ENCODE data around the gene SLC7A1. TPM values are rescaled to one million over a fixed set of nuclear protein-coding genes. Genes with fewer than 3 reads are reported as not detected.

Gene SLC7A1
- total RNA-seq, 1 experiment from 2014 or later: 20.2 TPM

DNA sequence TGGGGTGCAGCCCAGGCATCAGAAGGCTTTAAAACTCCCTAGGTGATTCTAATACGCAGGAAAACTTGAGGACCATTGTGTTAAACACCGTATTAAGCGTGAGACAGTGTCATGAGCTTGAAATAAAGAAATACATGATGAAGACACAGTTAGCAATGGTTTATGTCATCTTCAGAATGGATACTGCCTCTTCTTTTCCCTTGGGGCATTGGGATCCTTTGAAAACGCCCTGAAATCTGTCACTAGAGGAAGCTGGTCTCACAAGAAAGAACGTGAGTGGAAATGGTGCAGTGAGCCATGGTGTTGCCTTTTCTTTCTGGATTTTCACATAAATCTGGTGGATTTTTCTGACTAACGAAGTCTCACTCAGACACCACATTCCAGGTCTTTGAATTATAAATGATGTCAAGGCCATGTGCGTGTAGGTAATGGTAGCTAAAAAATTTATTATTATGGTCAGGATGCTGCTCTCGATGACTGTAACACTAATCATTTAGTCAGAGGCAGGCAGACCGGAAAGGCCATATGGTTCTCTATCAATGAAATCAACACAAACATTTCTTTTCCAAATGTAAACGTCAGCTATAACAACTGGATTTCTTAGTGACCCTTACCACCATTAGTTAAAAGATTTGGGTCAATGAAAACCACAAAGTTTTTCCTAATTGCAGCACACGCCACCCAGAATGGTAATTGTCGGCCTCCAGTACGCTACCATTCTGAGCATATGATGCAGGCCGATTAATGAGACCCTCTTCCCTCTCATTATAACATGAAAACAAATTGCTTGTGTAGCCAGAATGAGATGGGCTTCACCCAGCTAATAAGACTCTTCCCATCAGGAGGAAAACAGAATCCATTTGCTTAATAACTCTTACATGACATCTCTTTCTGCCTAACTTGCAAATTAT lies 105.6 kb downstream of the SLC7A1 start:
- DNase-seq (ENCODE audit: low spot score): no peak

DNA sequence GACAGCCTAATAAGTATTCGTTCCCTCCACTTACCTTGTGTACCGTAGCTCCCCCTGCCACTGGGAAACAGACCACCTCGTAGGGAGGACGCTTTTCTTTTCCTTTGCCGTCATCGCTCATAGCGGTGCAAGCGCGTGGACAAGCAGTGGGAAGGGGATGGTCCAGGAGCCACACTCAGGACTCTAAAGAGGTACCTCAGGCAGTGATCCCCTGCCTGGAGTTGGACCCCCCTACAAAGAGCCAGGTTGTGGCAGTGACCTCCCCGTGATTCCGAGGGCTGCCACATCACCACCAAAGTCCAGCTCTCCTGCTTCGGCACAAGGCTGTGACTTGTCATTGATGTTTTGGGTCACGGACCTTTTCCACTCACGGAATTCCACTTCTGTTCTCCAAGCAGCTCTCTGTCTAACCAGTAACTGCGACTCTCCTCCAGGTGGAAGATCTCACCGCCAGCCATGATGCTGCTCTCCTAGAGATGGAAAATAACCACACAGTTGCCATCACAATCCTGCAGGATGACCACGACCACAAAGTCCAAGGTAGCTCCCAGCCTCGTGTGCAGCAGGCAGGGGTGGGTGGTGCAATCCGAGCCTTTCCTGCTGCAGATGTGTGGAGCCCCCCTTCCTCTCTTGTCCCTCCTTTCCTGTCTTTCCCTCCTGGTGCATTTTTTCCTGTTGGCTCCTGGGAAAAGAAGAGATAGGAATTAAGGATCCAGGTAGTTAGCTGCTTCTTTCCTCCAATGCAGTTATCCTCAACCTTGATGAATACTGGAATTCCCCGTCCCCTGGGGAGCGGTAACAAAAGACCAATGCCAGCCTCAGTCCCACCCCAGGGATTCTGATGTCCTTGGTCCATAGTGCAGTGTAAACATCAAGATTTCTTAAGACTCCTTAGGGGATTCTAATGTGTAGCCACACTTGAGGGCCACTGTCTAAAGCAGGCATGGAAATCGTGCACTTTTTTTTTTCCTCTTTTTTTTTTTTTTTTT lies 107.7 kb downstream of the SLC7A1 start:
- DNase-seq (ENCODE audit: low spot score): no peak

DNA sequence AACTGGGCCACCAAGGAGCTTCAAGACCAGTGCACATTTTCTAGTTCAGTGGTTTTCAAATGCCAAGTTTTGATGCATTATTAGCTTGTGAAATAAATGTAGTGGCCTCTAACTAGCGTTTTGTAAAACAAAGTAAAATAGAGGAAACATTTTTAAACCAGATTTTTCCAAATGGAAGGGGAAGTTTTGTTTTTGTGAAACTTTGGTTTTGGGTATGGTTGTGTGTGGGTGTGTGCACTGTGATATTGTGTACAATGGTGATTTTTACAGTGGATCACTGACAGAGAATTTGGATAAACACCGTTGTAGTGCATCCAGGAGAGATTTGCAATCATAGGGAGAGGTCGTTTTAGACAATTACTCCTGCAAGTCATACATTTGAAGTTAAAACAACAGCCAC lies 108.9 kb downstream of the SLC7A1 start:
- no peak for DNase-seq (ENCODE audit: low spot score)

DNA sequence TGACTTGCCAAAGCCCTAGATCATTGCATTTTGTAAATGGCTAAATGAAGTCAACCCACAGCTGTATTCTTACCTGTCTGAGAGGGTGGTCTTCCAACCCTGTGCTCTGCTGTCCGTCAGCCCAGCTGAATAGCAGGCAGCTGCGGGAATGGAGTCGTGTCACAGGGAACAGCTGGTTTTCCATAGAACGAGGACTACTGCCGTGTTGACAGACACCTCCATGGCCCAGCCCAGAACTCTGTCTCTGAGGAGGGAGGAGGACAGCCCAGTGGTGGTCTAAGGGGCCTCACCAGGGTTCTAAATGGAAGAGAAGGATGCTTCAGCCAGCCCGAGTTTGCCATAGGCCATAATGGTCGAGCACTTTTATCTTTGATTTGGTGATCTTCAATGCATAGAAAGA lies 110.7 kb downstream of the SLC7A1 start:
- DNase-seq (ENCODE audit: low spot score): no peak

DNA sequence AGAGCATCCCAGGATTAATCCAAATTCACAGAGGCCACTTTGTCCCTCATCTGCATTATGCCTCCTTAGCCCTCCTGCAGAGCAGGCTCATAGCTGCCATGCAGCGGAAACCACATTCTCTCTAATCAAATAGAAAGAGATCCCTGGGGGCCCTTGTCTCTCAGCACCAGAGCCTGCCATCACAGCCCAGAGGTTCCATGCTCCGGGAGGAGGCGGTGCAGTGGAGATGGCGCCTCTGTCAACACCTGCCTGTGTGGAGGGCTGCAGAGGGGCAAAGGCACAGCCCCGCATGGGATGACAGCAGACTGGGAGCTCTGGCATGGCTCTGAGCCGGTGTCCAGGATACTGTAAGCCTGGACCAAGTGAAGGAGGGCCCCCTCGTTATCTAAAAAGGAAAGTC lies 111.3 kb downstream of the SLC7A1 start:
- DNase-seq (ENCODE audit: low spot score): no peak

DNA sequence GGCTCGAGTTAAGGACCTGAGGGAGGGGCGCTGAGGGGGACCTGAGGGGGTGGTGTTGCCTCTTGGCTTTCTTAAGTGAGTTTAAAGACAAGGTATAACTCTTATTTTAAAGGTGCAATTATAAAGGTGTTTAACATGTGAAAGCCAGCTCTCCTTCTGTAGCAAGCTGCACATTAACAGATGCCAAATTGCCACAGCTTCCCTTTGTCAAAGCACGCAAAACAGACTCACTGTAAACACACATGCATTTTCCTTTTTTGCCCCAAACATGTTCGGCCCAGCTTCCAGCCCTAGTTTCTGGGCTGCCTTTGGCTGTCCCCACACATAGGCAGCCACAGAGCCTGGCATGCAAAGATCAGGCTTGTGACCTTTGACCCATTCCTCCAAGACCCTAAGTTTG lies 111.9 kb downstream of the SLC7A1 start:
- DNase-seq (ENCODE audit: low spot score): no peak

DNA sequence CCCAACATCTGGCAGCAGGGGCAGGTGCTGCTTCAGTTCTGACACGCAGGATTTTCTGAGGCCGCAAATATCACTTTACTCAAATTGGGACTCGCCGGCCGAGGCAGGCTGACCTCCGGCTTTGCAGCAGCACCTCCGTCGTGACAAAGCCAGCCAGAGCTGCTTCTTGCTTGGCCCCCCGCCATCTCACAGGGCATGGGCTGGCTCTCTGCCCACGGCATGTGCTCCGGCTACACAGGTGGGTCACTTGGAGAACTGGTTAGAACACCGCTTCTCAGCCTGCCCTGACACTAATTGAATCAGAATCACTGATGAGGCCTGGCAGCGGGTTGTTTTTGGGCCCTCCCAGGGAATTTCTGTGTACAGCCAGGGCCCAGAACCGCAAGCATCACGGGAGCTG lies 112.3 kb downstream of the SLC7A1 start:
- DNase-seq (ENCODE audit: low spot score): no peak

DNA sequence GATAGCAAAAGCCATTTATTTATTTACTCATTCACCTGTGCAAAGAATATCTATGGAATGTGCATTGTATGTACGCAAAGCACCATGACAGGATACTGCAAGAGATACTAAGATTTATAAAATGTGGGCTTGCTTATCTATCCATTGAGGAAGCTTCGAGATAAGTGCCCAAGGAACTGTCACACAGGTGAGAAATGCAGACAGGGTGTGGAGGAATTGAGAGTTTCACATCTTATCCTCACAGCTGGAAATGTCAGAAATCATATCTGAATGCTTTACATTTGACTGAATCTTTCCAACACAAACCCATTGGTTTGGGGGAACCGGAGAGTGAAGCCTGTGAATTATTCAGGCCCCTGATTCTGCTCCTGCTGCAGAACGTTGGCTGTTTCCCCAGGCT lies 113.0 kb downstream of the SLC7A1 start:
- DNase-seq (ENCODE audit: low spot score): no peak

DNA sequence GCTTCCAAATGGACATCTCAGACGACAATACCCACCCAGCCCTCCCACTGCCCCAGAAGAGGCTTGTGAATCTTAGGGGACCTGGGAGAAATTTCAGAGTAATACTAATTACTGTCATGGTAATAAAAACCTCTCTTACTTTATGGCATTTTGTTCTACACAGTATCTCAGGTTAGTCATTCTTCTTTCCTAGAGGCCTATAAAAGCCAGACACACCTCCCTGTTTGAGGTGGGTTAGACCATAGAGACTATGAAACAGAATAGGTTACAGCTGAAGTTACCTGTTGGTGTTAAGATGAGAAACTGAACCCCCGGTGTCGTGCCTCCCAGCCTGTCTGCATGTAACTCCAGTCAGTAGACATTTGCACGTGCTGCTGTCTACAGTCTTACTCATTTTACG lies 113.9 kb downstream of the SLC7A1 start:
- no peak for DNase-seq (ENCODE audit: low spot score)

DNA sequence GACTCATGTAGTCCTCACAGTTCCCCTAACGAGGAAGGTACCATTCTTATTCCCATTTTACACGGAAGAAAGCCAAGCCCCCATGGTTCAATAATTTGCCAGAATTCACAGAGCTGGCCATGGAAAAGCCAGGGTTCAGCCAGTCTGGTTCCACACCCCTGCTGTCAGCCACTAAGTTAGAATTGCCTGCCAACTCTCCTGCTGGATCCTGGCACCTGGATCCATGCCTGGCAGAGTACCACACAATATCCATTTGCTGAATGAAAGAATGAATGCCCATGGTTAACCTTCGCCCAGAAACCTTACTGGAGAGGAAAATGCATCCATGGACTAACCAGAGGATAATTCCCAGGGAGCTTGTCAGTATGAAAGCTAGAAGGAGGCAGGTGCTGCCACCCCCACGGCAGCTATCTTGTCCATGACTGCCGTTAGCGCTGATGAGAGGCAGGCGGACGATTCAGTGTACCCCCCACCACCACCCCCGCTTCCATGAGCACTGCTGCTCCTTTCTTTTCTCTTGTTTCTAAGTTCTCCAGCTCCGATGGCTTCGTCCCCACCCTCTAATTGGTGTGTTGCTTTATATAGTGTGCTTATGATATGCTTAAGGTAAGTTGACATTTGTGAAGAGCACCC lies 114.5 kb downstream of the SLC7A1 start:
- DNase-seq (ENCODE audit: low spot score): no peak

DNA sequence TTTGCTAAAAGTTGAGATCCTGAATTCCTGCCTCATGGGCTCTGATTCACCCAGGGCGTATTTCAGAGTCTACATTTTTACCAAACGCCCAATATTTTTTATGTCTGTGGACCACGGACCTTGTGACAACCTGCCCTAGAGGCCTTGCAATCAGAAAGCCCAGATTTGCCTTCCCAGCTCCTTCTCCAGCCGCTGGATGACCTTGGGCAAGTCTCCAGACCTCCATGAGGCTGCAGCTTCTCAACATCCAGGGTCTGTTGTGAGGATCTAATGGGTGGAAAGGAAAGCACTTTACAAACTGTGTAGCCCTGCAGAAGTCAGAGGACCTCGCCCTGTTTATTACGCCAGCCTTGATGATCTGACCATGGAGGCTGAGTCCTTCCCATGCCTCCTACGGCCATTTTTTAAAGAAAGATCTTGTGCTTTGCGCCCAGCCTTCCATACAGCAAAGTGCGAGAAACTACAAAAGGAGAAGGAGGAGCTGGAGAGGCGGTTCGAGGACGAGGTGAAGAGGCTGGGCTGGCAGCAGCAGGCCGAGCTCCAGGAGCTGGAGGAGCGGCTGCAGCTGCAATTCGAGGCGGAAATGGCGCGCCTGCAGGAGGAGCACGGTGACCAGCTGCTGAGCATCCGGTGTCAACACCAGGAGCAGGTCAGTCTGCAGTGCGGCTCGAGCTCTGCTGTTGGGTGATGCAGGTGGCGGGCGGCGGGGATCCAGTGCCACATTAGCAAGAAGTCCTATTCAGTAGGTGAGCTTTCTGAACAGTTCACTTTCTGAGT lies 115.6 kb downstream of the SLC7A1 start:
- no peak for DNase-seq (ENCODE audit: low spot score)

DNA sequence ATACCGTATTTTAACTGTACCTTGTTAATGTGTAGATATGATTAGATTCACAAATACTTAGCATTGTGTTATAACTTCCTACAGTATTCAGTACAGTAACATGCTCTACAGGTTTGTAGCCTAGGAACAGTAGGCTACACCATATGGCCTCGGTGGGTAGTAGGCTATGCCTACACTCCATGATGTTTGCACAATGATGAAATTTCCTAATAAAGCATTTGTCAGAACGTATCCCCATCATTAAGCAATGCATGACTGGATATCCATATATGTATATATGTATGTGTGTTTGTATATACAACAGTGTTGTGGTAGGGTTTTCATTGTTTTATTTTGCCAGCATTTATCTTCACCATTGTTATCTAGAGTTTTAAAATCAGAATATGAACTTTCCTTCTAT lies 119.4 kb downstream of the SLC7A1 start:
- DNase-seq (ENCODE audit: low spot score): no peak

DNA sequence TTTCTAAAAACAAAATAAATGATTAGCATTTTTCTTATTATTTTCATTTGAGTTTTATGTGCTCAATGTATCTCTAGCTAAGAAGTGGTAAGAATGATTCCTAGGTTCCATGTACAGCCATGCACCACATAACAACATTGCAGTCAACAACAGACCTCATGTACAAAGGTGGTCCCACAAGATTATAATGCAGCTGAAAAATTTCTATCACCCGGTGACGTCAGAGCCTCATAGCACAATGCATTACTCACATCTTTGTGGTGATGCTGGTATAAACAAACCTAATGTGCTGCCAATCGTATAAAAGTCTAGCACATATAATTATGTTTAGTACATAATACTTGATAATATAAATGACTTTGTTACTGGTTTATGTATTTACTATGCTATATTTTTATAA lies 120.5 kb downstream of the SLC7A1 start:
- peak; percentile 60 for DNase-seq (ENCODE audit: low spot score)

DNA sequence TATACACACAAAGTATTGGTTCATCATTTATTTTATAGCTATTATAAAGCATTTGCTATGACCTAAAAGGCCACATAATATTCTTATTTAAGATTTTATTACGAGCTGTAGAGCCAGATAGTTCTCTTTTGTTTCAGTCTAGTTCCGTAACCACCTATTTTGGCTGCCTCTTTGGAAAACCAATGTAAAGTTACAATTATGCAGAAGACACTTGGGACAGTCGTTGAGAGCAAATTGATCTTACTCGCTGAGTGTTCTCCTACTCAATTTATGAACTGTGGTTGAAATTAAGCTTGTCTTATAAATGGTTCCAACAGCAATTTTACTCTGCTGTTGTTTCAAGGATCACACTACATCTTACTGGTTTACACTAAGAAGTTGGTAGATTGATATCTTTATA lies 122.3 kb downstream of the SLC7A1 start:
- DNase-seq (ENCODE audit: low spot score): no peak

DNA sequence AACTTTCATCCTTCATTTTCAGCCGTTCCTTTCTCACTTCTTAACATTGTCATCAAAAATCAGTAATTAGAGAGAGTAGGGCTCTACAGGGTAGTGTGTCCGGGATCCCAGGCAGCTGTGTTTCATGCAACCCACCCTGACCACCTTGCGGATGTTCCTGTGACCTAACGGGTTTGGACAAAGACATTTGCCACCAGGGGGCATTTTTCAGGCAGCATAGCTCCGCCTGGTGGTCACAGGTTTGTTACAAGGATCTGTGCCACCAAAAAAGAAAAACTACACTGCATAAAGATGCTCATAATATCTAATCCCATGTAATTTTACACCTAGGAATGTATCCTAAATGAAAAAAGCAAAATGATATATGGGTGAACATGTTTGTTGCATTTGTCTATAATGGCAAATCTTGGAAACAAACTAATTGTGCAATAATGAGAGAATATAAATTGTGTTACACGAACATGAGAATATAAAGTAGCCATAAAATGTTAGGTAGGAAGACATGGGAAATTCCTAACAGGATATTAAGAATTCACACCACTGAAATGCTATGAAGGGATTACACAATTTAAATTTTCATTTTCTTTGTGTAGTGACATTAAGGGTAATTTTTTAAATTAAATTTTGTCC lies 123.0 kb downstream of the SLC7A1 start:
- DNase-seq (ENCODE audit: low spot score): peak; percentile 48

DNA sequence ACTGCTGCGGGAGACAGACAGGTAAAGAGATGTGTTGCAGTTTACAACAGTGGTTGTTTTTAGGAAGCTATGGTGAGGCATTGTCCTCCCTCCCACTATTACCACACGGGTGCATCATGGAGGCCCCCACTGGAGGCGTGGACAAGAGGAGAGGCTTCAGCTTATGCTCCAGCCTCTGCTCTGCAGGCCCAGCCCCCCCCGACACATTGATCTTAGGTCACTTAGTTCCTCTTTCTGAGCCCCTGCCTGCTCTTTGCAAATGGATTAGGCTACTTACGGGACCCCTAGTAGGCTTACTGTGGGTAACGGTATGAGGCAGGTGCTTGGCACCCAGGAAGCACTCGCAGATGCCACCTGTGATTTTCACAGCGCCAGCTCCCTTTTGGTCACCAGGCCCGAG lies 123.9 kb downstream of the SLC7A1 start:
- no peak for DNase-seq (ENCODE audit: low spot score)

DNA sequence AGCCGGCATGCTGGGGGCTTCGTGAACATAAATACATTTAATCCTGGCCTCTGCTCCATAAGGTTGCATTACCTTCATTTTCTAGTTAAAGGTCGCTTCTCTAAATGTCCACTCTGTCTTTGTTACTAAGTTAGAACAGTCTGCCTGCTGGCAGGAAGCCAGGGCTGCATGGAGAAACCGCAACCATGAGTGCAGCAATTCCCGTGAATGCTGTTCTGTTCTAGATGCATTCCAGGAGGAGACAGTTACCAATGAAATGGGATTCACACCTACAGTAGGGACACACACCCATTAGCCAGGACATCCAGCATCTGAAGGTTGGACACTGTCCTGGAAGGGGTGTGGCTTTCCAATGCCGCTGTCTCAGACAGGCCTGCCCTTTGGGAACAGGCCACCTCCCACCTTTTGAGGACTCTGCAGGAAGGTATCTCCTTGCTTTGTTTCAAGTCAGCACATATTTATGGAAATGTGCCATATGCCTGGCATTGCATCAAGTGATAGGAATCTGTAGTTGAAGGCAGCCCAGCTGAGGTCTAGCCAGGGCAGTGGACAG lies 129.7 kb downstream of the SLC7A1 start:
- peak; percentile 60 for DNase-seq (ENCODE audit: low spot score)

DNA sequence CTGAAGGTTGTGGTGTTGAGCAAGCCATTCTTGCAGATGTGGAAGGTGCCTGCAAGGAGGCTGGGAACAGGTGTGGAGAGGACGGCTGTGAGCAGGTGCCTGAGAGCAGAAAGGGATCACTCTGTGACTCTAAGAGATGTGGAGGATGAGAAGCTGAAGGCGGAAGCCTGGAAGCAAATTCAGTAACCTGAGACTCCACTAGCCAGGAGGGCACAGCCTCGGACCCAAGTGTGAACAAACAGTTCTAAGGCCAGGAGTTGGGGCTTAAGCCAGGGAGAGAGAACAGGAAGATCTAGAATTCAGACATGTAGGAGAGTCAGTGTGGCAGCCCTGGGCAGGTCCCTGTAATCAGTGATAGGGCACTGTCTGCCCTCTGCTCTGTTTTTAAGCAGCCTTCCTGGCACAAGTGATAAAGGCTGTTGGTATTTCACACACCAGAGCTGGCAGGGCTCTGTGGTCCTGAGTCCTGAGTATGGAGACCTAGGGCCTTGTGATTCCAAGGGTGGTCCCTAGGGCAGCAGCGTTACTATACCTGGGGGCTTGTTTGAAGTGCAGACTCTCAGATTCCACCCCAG lies 131.3 kb downstream of the SLC7A1 start:
- DNase-seq (ENCODE audit: low spot score): no peak

DNA sequence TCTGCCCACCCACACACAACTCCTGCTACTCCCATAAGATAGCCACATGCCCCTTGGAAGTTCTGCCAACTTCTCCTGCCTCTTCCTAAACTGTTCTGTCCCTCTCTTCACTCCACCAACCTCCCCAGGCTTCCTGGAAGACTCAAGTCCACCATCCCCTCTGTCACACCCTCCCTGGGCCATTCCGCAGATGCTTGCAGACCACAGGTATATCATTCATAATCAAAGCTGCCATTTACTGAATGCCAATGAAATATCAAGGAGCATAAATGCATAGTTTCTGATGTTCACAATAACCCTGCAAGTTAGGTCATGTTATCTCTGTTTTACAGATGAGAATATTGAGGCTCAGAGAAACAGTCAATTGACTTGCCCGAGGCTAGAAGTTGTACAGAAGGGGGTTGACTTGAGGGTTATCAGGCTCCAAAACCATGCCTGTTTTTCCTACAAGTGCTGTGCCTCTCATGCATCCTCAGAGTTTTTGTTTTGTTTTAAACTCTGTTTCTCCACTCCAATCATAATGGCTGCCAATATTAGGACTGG lies 135.6 kb downstream of the SLC7A1 start:
- DNase-seq (ENCODE audit: low spot score): no peak

Data from A172 (cell line).